SU-DHL-6 (cell line): ENCODE results near the gene IRF1.

Experiments used
- H2AFZ ChIP-seq: fragments of 200-600 bp; sonication (generic); 2 replicates; pipeline ENCODE4 v1.6.1; 2014; ENCODE audit warnings: low read depth, mild to moderate bottlenecking, moderate library complexity, mixed read lengths, antibody characterized with exemption, low read length; ENCODE audit not compliant: severe bottlenecking
- H3F3A ChIP-seq: fragments of 200-600 bp; shearing (Covaris generic); 2 replicates; pipeline ENCODE4 v1.6.0; 2016; ENCODE audit warnings: antibody characterized with exemption, mild to moderate bottlenecking; ENCODE audit not compliant: insufficient read depth
- H3K27ac ChIP-seq: fragments of 200-600 bp; sonication (generic); 2 replicates; pipeline ENCODE4 v1.5.1; 2016; ENCODE audit warnings: low read depth, mild to moderate bottlenecking, low read length, moderate library complexity, mixed read lengths
- H3K27me3 ChIP-seq: fragments of 200-600 bp; sonication (generic), shearing (Covaris generic); 2 replicates; pipeline ENCODE4 v1.6.0; 2014; ENCODE audit warnings: mild to moderate bottlenecking, low read length
- H3K36me3 ChIP-seq: fragments of 200-600 bp; sonication (generic); 2 replicates; pipeline ENCODE4 v1.6.1; 2014; ENCODE audit warnings: mild to moderate bottlenecking, low read length, mixed read lengths
- H3K4me2 ChIP-seq: fragments of 300-600, 200-600 bp; shearing (Covaris generic), sonication (generic); 2 replicates; pipeline ENCODE4 v1.6.0; 2014; ENCODE audit warnings: low read length, low read depth, mild to moderate bottlenecking; ENCODE audit not compliant: poor library complexity, severe bottlenecking
- H3K4me3 ChIP-seq: fragments of 200-600 bp; sonication (generic); 2 replicates; pipeline ENCODE4 v1.5.1; 2014; ENCODE audit warnings: antibody characterized with exemption, low read length, mild to moderate bottlenecking, mixed read lengths; ENCODE audit not compliant: insufficient read depth, poor library complexity, severe bottlenecking
- H3K79me2 ChIP-seq: fragments of 200-600 bp; sonication (generic); 2 replicates; pipeline ENCODE4 v1.6.1; 2014; ENCODE audit warnings: mild to moderate bottlenecking, low read length, moderate library complexity; ENCODE audit not compliant: insufficient read depth
- H3K9ac ChIP-seq: fragments of 200-600 bp; sonication (generic); 2 replicates; pipeline ENCODE4 v1.7.0; 2014; ENCODE audit warnings: mild to moderate bottlenecking, low read length
- H3K9me2 ChIP-seq: fragments of 200-600 bp; sonication (generic); replicated peaks from 2 replicates; pipeline ENCODE4 v1.6.1; 2014; ENCODE audit warnings: low read length; ENCODE audit not compliant: insufficient read depth
- H3K9me3 ChIP-seq: fragments of 200-600 bp; sonication (generic); 2 replicates; pipeline ENCODE4 v1.6.1; 2014; ENCODE audit warnings: low read length, mixed read lengths; ENCODE audit not compliant: insufficient read depth
- H4K20me1 ChIP-seq: fragments of 200-600 bp; sonication (generic); 2 replicates; pipeline ENCODE4 v1.6.1; 2014; ENCODE audit warnings: low read depth, mild to moderate bottlenecking, antibody characterized with exemption, low read length, moderate library complexity, mixed read lengths
- EZH2phosphoT487 ChIP-seq: fragments of 200-600 bp; sonication (generic), shearing (Covaris generic); conservative IDR thresholded peaks from 2 replicates; pipeline ENCODE4 v1.6.1; 2018; ENCODE audit warnings: mild to moderate bottlenecking, antibody characterized with exemption, low read length, moderate library complexity, mixed read lengths
- TF ChIP-seq, protein P1 (sequence below): fragments of 200-600 bp; sonication (generic); IDR thresholded peaks from one replicate; pipeline ENCODE4 v1.5.1; 2017; ENCODE audit warnings: antibody characterized with exemption, mild to moderate bottlenecking, low read length, moderate library complexity; ENCODE audit not compliant: insufficient read depth, poor library complexity, severe bottlenecking

Gene IRF1

DNA sequence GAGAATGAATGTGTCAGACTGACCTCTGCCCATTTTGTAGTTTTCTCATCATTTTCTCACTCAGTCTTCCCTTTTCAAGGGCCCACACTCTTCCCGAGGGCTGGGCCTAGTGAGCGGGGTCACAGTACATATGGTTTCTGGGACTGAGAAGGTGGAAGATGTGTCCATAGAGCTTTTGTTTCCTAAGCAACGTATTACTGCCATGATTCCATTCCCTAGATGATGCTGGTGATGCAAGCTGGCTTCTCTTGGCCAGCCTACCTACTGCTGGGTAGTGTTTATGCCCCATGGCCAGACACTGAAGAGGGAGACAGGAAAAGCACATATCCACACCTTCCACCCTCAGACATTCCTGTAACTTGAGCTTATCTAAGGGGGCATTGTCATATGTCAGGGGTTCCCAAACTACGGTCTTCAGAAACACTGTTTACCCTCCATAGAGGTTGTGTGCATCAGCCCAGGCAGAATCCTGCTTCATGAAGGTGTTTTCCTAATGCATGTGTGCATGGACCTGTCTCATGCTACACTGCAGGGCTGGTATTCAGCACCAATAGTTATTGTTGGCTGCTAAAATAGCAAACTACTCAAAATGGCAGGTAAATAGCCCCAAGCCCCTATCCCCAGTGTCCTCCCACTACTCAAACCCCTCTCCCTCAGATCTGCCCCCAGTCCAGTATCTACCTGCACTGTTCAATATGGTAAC, 9.5 kb downstream of the IRF1 start:
- no peak overlapping the region for H3K27ac ChIP-seq
- TF ChIP-seq, protein P1, sequence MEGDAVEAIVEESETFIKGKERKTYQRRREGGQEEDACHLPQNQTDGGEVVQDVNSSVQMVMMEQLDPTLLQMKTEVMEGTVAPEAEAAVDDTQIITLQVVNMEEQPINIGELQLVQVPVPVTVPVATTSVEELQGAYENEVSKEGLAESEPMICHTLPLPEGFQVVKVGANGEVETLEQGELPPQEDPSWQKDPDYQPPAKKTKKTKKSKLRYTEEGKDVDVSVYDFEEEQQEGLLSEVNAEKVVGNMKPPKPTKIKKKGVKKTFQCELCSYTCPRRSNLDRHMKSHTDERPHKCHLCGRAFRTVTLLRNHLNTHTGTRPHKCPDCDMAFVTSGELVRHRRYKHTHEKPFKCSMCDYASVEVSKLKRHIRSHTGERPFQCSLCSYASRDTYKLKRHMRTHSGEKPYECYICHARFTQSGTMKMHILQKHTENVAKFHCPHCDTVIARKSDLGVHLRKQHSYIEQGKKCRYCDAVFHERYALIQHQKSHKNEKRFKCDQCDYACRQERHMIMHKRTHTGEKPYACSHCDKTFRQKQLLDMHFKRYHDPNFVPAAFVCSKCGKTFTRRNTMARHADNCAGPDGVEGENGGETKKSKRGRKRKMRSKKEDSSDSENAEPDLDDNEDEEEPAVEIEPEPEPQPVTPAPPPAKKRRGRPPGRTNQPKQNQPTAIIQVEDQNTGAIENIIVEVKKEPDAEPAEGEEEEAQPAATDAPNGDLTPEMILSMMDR: no peak
- no peak for TF ChIP-seq EZH2phosphoT487
- H3K79me2 ChIP-seq: no peaks in the 10 kb centered on the region
- no peaks in the 10 kb centered on the region for H4K20me1 ChIP-seq
- H3K9ac ChIP-seq: no peak overlapping the region
- H3K27me3 ChIP-seq: no peaks in the 10 kb centered on the region
- no peak overlapping the region for H3K4me3 ChIP-seq
- H3K9me2 ChIP-seq: no peaks in the 10 kb centered on the region
- H2AFZ ChIP-seq: no peak overlapping the region
- H3K4me2 ChIP-seq: no peak overlapping the region
- H3F3A ChIP-seq: no peaks in the 10 kb centered on the region
- no peaks in the 10 kb centered on the region for H3K9me3 ChIP-seq
- no peaks in the 10 kb centered on the region for H3K36me3 ChIP-seq

DNA sequence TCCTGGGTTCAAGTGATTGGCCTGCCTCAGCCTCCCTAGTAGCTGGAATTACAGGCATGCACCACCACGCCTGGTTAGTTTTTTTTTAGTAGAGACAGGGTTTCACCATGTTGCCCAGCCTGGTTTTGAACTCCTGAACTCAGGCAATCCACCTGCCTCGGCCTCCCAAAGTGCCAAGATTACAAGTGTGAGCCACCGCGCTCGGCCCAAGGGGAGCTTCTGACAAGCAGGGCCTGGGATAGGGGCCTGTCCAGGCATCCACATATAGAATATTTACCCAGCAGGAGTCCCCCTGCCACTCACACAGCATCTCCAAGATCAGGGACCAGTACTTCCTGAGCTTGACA, 10.1 kb downstream of the IRF1 start:
- Histone ChIP-seq H3K9ac (no peak overlapping the region), H3K27me3 (no peaks in the 10 kb centered on the region), H3K27ac (no peak overlapping the region), H3K9me3 (no peaks in the 10 kb centered on the region), H2AFZ (no peak overlapping the region), H4K20me1 (no peaks in the 10 kb centered on the region), H3K79me2 (no peaks in the 10 kb centered on the region), H3K4me2 (no peak overlapping the region), H3K4me3 (no peak overlapping the region), H3K36me3 (no peaks in the 10 kb centered on the region), H3F3A (no peaks in the 10 kb centered on the region), H3K9me2 (no peaks in the 10 kb centered on the region)
- no peak for TF ChIP-seq EZH2phosphoT487
- TF ChIP-seq, protein P1: no peak

GRCh38 chr5:132480042-132480441, 10.5 kb downstream of the IRF1 start:
- Histone ChIP-seq H3K36me3 (no peaks in the 10 kb centered on the region), H3K27me3 (no peaks in the 10 kb centered on the region), H3F3A (no peaks in the 10 kb centered on the region), H3K27ac (no peak overlapping the region), H3K9me3 (no peaks in the 10 kb centered on the region), H3K9ac (no peak overlapping the region), H3K4me3 (no peak overlapping the region), H3K4me2 (no peak overlapping the region), H2AFZ (no peak overlapping the region), H4K20me1 (no peaks in the 10 kb centered on the region), H3K79me2 (no peaks in the 10 kb centered on the region), H3K9me2 (no peaks in the 10 kb centered on the region)
- TF ChIP-seq, protein P1: no peak
- no peak for TF ChIP-seq EZH2phosphoT487
